Endothelial cell of umbilical vein (primary cell): Measurements from ENCODE around the gene HYLS1. TPM values are rescaled to one million over a fixed set of nuclear protein-coding genes. Genes with fewer than 3 reads are reported as not detected.

Source experiments
- BruUV-seq: library from RNA; stranded (reverse); fragments of 400-500 nt; replicated peaks from 2 replicates; lab custom pipeline; 2021; lab: Mats Ljungman, UMichigan
- CTCF ChIA-PET: fragments of 300-600, 350-600 bp; sonication (Branson Sonifier 250); formaldehyde crosslinking; loops from one replicate; lab custom pipeline; 2021; ENCODE audit warnings: antibody characterized with exemption, inconsistent platforms; lab: Charles Lee
- POLR2A ChIA-PET: fragments of 300-600, 350-600 bp; sonication (Branson Sonifier 250); formaldehyde crosslinking; loops from one replicate; lab custom pipeline; 2021; ENCODE audit warnings: antibody characterized with exemption, inconsistent platforms; lab: Charles Lee
- DNase-seq: peaks from one replicate; pipeline ENCODE4 v3.0.0-alpha.2; 2011; ENCODE audit warnings: low read depth, low spot score
- FAIRE-seq: peaks from 2 replicates; lab custom pipeline; 2011; peaks lifted over from hg19 to GRCh38; lab: Jason Lieb, UNC
- H2AFZ ChIP-seq: 2 replicates; pipeline ENCODE4 v1.6.0; 2012; ENCODE audit warnings: low read depth, low read length, control low read depth, inconsistent platforms
- H3K27ac ChIP-seq: 2 replicates; pipeline ENCODE4 v1.5.1; 2011; ENCODE audit warnings: low read depth, mild to moderate bottlenecking, control low read depth, low read length, moderate library complexity; ENCODE audit not compliant: insufficient read depth
- H3K27me3 ChIP-seq, 2 experiments: 2 replicates each; pipeline versions ENCODE4 v1.6.0 to v1.6.1; 2011; ENCODE audit warnings: low read length in 2 of 2, mixed read lengths in 1 of 2; ENCODE audit not compliant: control insufficient read depth in 2 of 2, insufficient read depth in 2 of 2
- H3K36me3 ChIP-seq, 2 experiments: 2 replicates in 1 of 2; 3 replicates in 1 of 2; pipeline ENCODE4 v1.5.1; 2011; ENCODE audit warnings: low read length in 2 of 2, mild to moderate bottlenecking in 1 of 2, moderate library complexity in 1 of 2; ENCODE audit not compliant: control insufficient read depth in 2 of 2, insufficient read depth in 2 of 2; ENCODE audit errors: extremely low read depth in 1 of 2
- H3K4me1 ChIP-seq: 3 replicates; pipeline ENCODE4 v1.5.1; 2011; ENCODE audit warnings: mild to moderate bottlenecking, low read length; ENCODE audit not compliant: control insufficient read depth, insufficient read depth; ENCODE audit errors: extremely low read depth
- H3K4me2 ChIP-seq: 2 replicates; pipeline ENCODE4 v1.6.1; 2011; ENCODE audit warnings: low read length, control low read depth, mixed read lengths; ENCODE audit not compliant: insufficient read depth
- H3K4me3 ChIP-seq, 3 experiments: fragments of 200-600 bp in 1 of 3; sonication (generic), shearing (Covaris generic) in 1 of 3; replicated peaks in 1 of 3; 2 replicates each; pipeline ENCODE4 v1.5.1; 2011 to 2016; ENCODE audit warnings: control low read depth in 3 of 3, low read length in 3 of 3, mild to moderate bottlenecking in 2 of 3, inconsistent platforms in 1 of 3, low read depth in 1 of 3, moderate library complexity in 1 of 3; ENCODE audit not compliant: insufficient read depth in 1 of 3
- H3K79me2 ChIP-seq: 2 replicates; pipeline ENCODE4 v1.6.0; 2012; ENCODE audit warnings: low read length, inconsistent platforms; ENCODE audit not compliant: control insufficient read depth, insufficient read depth
- H3K9ac ChIP-seq: replicated peaks from 2 replicates; pipeline ENCODE3; 2011; ENCODE audit warnings: low read length, control low read depth; ENCODE audit not compliant: insufficient read depth; ENCODE audit errors: extremely low read depth
- H3K9me1 ChIP-seq: replicated peaks from 3 replicates; pipeline ENCODE4 v1.6.0; 2011; ENCODE audit warnings: mild to moderate bottlenecking, low read length; ENCODE audit not compliant: control insufficient read depth, insufficient read depth; ENCODE audit errors: extremely low read depth
- H3K9me3 ChIP-seq: replicated peaks from 2 replicates; pipeline ENCODE4 v1.5.1; 2012; ENCODE audit warnings: low read length, inconsistent platforms; ENCODE audit not compliant: control insufficient read depth, insufficient read depth
- H4K20me1 ChIP-seq: replicated peaks from 2 replicates; pipeline ENCODE3; 2011; ENCODE audit warnings: mild to moderate bottlenecking, low read length; ENCODE audit not compliant: control insufficient read depth, insufficient read depth; ENCODE audit errors: extremely low read depth
- CTCF ChIP-seq, 2 donors: IDR thresholded peaks; 1 replicate in 1 of 2; 2 replicates in 1 of 2; pipeline ENCODE4 v1.5.1; 2011; ENCODE audit warnings: low read length in 2 of 2, mild to moderate bottlenecking in 2 of 2, moderate library complexity in 2 of 2, control low read depth in 1 of 2, inconsistent platforms in 1 of 2, low read depth in 1 of 2; ENCODE audit not compliant: insufficient read depth in 1 of 2; ENCODE audit errors: extremely low read depth in 1 of 2
- EZH2 ChIP-seq: IDR thresholded peaks from 2 replicates; pipeline ENCODE4 v1.6.1; 2012; ENCODE audit warnings: borderline replicate concordance, low read depth, mild to moderate bottlenecking, moderate library complexity, low read length, inconsistent platforms; ENCODE audit not compliant: severe bottlenecking
- FOS ChIP-seq: IDR thresholded peaks from 2 replicates; pipeline ENCODE4 v1.6.1; 2011; ENCODE audit warnings: mild to moderate bottlenecking, low read length, moderate library complexity, borderline replicate concordance; ENCODE audit not compliant: insufficient read depth
- GATA2 ChIP-seq: IDR thresholded peaks from 2 replicates; pipeline ENCODE4 v1.7.0; 2011; ENCODE audit warnings: low read depth, mild to moderate bottlenecking, moderate library complexity, mixed read lengths, low read length; ENCODE audit not compliant: insufficient read length, insufficient read depth
- JUN ChIP-seq: IDR thresholded peaks from 2 replicates; pipeline ENCODE4 v1.6.1; 2011; ENCODE audit warnings: borderline replicate concordance, low read depth; ENCODE audit not compliant: insufficient read length, insufficient read depth
- MAX ChIP-seq: IDR thresholded peaks from 2 replicates; pipeline ENCODE4 v1.6.1; 2011; ENCODE audit not compliant: insufficient read depth, insufficient read length
- MYC ChIP-seq: IDR thresholded peaks from one replicate; pipeline ENCODE4 v1.6.1; 2011; ENCODE audit warnings: mild to moderate bottlenecking, low read depth, low read length
- POLR2A ChIP-seq: IDR thresholded peaks from 2 replicates; pipeline ENCODE4 v1.6.1; 2012; ENCODE audit warnings: low read depth, mild to moderate bottlenecking, control low read depth, low read length
- POLR2AphosphoS5 ChIP-seq: IDR thresholded peaks from 2 replicates; pipeline ENCODE4 v1.6.1; 2012; ENCODE audit warnings: low read depth, mild to moderate bottlenecking, control low read depth, low read length, moderate library complexity; ENCODE audit not compliant: insufficient read depth
- dilution Hi-C: fragments of 300-500 bp; cut with MboI; formaldehyde crosslinking; loops from one replicate; pipeline ENCODE4 v1.15.0; 2019; ENCODE audit warnings: low sequenced_read_pairs; ENCODE audit not compliant: extremely low pct_ligation_motif_present
- intact Hi-C: fragments of 100-400 bp; cut with micrococcal nuclease; formaldehyde crosslinking; loops from one replicate; pipeline ENCODE4 v1.10.0; 2022
- polyA plus RNA-seq, 4 experiments: library from polyadenylated mRNA; depleted of rRNA in 3 of 4; stranded (reverse) in 3 of 4; unstranded in 1 of 4; fragments of >200 nt; gene quantifications; 2 replicates each; pipeline versions ENCODE4 v1.2.1 to v1.2.3, GENCODE V29; 2011 to 2012; ENCODE audit warnings: missing spikeins in 1 of 4
- total RNA-seq: library from RNA; stranded (reverse); gene quantifications from 2 replicates; pipeline ENCODE4 v1.2.3, GENCODE V29; 2021

The HYLS1 gene
- total and polyA plus RNA-seq, 2 donors (not counting 3 experiments of a cell fraction or from before 2014, with no cell fraction given) = 4.7 to 12.6 TPM

GRCh38 chr11:125944350-125945010 is 57.0 kb downstream of the HYLS1 start:
- POLR2A ChIA-PET = no interaction called here
- Histone ChIP-seq H2AFZ (no peak overlapping the region), H3K36me3 (no peaks in the 10 kb centered on the region), H3K4me3 (no peak overlapping the region), H3K4me1 (no peaks in the 10 kb centered on the region), H3K79me2 (no peaks in the 10 kb centered on the region), H3K9ac (no peak overlapping the region), H3K27ac (no peak overlapping the region), H3K4me2 (no peak overlapping the region), H3K9me1 (no peaks in the 10 kb centered on the region), H3K9me3 (no peaks in the 10 kb centered on the region), H4K20me1 (no peaks in the 10 kb centered on the region), H3K27me3 (no peaks in the 10 kb centered on the region)
- dilution Hi-C loops (no loop called here), intact Hi-C loops (loop anchor here (5.0 kb wide), 1 partner anchor 118 kb away; the partner anchor contains the start of gene CDON)
- CTCF ChIA-PET = interaction anchor here (1.6 to 10.5 kb wide), 2 partner anchors 117 to 248 kb away, joined by 5 to 147 read pairs; no protein-coding TSS in a partner anchor
- no peak for FAIRE-seq
- BruUV-seq = no TSS peak
- DNase-seq = no peak
- TF ChIP-seq MAX (no peak), EZH2 (no peak), JUN (no peak), CTCF (IDR thresholded peaks at IDR 0.05; ENCODE audit: extremely low read depth in 1 of 2, insufficient read depth in 1 of 2, low read depth in 1 of 2, low read length in 2 of 2) (no peak), POLR2A (no peak), MYC (no peak), POLR2AphosphoS5 (no peak), FOS (no peak), GATA2 (no peak)
